ENCODE results near the gene SNTN.

Gene SNTN

DNA sequence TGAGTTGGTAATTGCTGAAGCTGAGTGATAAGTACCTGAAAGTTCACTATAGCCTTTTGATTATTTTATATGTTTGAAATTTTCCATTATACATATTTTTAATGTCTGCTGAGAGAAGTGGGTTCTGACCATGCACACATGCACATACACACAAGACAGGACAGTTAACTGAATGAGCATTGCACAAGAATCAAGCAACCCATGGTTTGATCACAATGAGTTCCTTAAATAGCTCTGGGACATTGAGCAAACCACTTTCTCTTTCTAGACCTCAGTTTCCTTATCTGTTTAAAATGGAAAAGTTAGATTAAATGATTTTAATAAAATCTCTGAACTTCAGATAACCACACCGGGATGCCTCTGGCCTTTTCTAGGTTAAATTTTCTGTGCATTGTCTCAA is 26.7 kb downstream of the SNTN start:
- FAIRE-seq: no peak

DNA sequence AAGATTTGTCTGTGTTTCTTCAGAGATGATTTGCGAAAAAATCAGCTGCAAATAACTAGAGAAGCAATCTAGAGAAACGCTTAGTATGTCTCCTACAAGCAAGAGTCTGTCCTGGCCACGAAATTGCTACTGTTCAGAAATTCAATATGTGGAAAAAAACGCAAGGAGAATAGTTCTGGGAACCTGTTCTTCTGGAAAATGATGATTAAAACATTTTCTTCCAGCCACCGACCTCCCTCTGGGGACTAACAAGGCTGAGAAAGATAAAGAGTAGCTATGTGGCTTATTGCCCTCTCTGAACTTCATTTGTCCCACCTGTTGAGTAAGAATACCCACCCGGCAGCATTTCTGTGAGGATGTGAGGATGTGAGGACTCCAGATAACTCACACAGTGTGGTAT is 31.6 kb downstream of the SNTN start:
- no peak for FAIRE-seq

DNA sequence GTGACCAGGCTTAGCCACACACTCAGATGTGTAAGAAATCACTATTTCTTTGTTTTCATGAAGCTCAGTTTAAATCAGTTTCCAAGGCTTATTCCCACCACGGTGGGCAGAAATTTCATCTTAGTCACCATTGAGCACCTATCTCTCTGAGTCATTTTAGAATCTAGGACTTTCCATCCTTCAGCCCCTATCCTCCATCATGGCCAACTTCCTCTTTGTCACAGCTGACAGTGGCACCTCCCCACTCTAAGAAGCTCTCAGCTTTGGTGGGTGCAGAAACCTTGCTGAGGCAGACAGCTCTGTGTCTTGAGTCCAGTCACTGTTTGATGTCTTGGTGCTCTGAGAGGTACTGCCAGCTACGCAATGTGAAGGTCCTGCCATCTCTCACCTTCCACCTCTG is 32.9 kb downstream of the SNTN start:
- FAIRE-seq: no peak

DNA sequence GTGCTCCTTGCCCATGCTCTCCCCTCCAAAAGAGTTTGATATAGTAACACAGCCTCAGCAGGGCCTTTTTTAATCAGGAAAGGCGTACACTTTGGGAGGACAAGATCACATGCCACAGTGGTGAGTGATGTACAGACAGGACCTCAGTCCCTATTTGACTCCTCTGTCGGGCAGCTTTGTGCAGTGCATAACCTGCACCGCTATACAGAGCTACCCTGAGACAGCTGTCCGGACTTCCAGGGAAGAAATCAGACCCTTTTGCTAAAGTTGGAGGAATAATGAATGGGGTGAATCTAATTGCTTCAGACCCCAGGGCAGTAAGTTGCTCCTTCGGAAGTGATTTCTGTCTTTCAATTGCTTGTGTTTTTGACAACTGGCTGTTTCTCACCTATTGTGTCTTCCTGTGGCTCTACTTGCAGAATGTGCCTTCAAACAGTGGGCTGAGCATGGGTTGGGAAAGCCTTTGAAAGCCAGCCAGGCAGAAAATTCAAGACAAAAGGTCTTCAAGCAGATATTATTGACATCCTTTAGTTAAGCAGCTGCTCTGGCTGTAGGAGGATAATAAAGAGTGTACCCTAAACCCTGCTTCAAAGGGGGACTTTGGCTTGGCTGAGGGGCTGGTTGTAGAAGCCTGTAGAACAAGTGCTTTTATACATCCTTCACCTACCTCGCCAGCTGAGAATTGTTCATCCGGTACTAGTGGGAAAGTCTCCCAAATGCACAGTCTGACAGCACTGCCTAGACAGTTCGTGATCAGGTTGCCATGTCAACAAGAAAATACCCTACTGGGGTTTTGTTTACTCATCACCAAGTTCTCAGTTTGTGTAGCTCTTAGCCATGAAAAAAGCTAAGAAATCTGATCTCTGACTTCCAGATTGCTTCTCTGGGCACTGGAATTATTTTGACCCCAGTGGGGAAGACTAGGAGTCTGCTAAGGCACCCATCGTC is 35.1 kb downstream of the SNTN start:
- FAIRE-seq: no peak

DNA sequence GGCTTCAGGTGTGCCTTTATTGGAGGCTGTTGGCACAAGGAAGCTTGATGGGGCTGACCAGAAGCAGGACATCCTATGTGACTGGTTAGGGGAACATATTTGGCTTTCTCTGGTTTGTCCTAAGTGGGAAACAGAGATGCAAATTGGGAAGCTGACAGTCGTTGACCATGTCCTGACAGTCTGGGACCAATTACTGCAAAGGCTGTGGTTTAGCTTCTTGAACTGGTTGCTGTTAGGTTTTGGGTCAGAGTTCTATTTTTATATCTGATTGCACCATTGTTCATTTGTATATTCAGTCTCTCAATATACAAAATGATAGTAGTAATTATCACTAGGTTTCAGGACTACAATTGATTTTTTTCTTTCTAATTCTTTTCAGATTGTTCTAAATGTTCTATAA is 36.8 kb downstream of the SNTN start:
- no peak for FAIRE-seq

DNA sequence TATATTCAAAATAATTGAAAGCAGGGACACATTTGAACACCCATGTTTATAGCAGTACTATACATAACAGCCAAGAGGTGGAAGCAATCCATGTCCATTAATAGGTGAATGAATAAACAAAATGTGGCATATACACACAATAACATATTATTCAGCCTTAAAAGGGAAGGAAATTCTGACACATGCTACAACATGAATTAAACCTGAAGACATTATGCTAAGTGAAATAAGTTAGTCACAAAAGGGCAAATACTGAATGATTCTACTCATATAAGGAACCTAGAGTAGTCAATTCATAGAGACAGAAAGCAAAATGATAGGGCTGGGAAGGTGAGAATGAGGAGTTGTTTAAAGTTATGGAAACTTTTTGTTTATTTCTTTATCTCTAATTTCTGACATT is 40.9 kb downstream of the SNTN start:
- no peak for FAIRE-seq

DNA sequence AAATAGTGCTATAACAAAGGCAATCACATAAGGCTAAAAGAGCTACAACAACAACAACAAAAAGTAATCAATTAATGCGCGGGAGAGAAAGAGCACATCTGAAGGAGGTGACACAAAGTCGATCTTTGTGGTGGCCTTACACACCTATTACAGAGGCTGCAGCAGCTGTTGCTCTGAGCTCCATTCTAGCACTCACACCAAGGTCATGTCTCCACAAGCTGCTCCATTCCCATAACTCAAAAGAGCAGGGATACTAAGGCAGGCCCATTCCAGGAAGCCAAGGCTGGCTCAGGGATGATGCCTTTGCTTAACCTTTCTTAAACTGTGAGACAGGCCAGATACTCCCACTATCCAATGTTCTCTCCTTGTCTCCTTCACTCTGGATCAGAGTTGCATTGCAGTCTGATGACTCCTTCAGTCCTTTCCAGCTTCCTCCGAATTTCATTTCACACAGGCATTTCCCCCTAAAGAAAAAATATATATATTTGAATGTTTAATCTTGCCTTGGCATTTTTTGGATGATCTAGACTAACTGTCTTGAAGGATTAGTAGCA is 52.7 kb downstream of the SNTN start:
- no peak for FAIRE-seq

DNA sequence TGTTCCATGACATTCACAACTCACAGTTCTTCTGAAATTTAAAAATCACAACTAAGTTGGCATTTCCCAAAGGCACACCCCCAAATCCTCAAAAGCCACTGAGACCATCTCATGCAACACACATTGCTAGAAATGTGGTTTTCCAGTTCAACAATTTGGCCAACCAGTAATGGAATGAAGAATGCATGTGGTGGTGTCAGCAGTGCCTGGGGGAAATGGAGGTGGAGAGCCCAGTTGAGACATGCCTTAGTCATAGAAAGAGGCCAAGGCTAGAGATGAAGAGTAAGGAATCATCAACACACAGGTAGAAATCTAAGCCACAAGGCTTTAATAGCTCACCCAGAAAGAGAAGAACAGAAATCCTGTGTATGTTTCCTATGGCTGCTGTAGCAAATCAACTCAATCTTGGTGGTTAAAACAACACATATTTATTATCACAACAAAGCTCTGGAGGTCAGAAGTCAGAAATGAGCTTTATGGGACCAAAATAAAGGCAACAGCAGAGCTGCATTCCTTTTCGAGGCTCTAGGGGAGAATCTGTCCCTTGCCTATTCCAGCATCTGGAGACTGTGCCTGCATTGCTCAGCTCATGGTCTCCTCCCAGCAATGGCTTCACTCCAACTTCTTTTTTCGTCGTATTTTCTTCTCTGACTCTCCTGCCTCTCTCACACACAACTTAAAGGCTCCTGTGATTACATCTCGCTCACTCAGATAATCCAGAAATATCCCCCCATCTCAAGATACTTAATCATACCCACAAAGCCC is 54.0 kb downstream of the SNTN start:
- FAIRE-seq: no peak

DNA sequence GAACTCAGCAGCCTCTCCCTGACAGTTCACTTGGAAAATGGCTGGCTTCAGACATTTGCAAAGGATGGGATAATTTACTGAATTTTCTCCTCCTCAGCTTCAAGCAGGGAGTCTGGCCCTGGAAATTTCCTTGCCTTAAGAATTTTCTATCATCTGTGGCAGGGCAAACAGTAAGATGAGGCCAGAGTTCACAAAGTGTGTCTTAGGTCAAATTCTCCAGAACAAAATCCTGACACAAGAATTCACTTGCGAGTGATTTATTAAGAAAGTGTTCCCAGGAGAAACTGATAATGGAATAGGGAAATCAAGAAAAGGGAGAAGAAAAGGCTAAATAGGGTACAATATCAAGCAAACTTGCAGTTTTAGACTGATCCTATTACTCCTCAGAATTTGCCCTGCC is 55.3 kb downstream of the SNTN start:
- FAIRE-seq: no peak

DNA sequence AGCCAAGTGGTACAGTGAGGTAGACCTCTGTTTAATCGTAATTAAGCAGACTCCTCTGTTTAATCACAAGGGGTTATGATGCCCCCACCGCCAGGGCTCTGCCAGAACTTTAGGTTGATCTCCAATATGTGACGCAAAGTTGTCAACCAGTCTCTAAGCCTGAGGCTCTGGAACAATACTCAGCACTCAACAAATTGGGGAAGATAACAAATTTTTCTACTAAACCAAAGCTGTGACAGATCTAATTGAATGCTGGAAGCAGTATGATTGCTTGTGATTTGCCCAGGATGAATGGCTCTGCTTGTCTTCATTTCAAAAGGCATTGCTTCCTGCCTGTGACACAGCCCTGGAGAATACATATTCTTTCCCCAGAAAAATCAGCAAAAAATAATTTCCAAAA is 57.1 kb downstream of the SNTN start:
- FAIRE-seq: no peak

Data from colon (tissue), 2 donors.